ENCODE measurements around the gene HSPA4.
"Not testable (repeated sequence)": the region's sequence is repeated elsewhere in the genome, so short reads cannot be mapped to it uniquely, and the experiment has no call there.

The HSPA4 gene

GRCh38 chr5:133034064-133034463, 17.7 kb upstream of the HSPA4 start:
- Histone ChIP-seq H3K27ac (no peak overlapping the region), H3K27me3 (no peaks in the 10 kb centered on the region), H3K4me1 (peaks cover 0 to 16% (median 0%) of the 10 kb centered on the region in 4 donors), H3K9me3 (no peaks in the 10 kb centered on the region), H3K36me3 (no peaks in the 10 kb centered on the region), H3K4me3 (no peak overlapping the region)
- DNase-seq: no peak
- TF ChIP-seq CTCF (IDR thresholded peaks at IDR 0.05): no peak
- intact Hi-C loops (cut with DNase I; ENCODE audit: low total_unique reads): no loop called here

- Histone ChIP-seq H3K27ac (no peak overlapping the region), H3K4me1 (peaks cover 0 to 6% (median 0%) of the 10 kb centered on the region in 4 donors), H3K9me3 (no peaks in the 10 kb centered on the region), H3K4me3 (no peak overlapping the region), H3K27me3 (no peaks in the 10 kb centered on the region), H3K36me3 (no peaks in the 10 kb centered on the region)
- intact Hi-C loops (cut with DNase I; ENCODE audit: low total_unique reads): no loop called here
- no peak for DNase-seq
- TF ChIP-seq CTCF (IDR thresholded peaks at IDR 0.05): no peak
These were observed 16.6 kb upstream of the HSPA4 start for GRCh38 chr5:133035224-133035623.

- H3K4me3 ChIP-seq; H3K27me3 ChIP-seq; DNase-seq; intact Hi-C loops (cut with DNase I; ENCODE audit: low total_unique reads); H3K9me3 ChIP-seq; H3K27ac ChIP-seq; H3K36me3 ChIP-seq; H3K4me1 ChIP-seq: not testable (repeated sequence)
These were observed 15.1 kb upstream of the HSPA4 start for GRCh38 chr5:133036677-133037076.

- intact Hi-C loops (cut with DNase I; ENCODE audit: low total_unique reads): no loop called here
- H3K4me1 ChIP-seq: peaks cover 0 to 20% (median 0%) of the 10 kb centered on the region in 4 donors
- no peak for DNase-seq
- no peaks in the 10 kb centered on the region for H3K36me3 ChIP-seq
- H3K27me3 ChIP-seq: no peaks in the 10 kb centered on the region
- H3K4me3 ChIP-seq: no peak overlapping the region
- no peaks in the 10 kb centered on the region for H3K9me3 ChIP-seq
- no peak for TF ChIP-seq CTCF (IDR thresholded peaks at IDR 0.05)
- no peak overlapping the region for H3K27ac ChIP-seq
These were observed 10.5 kb upstream of the HSPA4 start for GRCh38 chr5:133041157-133041784.

DNA sequence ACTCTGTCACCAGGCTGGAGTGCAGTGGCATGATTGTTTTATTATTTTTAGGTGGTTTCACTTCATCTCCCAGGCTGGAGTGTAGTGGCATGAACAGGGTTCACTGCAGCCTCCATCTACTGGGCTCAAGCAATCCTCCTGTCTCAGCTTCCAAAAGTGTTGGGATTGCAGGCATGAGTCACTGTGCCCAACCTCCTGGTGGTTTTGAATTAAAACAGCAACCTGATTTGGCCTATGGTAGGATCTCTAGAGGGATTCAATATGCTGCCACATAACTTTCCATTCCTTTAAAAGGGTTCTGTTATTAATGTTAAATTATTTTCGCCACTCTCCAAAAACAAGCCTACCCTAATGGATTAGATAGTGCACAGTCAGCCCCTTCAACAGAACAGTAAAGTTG, 9.9 kb upstream of the HSPA4 start:
- intact Hi-C loops (cut with DNase I; ENCODE audit: low total_unique reads): no loop called here
- no peak overlapping the region for H3K4me3 ChIP-seq
- no peak for TF ChIP-seq CTCF (IDR thresholded peaks at IDR 0.05)
- no peaks in the 10 kb centered on the region for H3K27me3 ChIP-seq
- H3K36me3 ChIP-seq: no peaks in the 10 kb centered on the region
- H3K4me1 ChIP-seq: peaks cover 0 to 26% (median 2%) of the 10 kb centered on the region in 4 donors
- DNase-seq: no peak
- H3K9me3 ChIP-seq: no peaks in the 10 kb centered on the region
- H3K27ac ChIP-seq: no peak overlapping the region

GRCh38 chr5:133046560-133046959, 5.3 kb upstream of the HSPA4 start:
- peaks cover 0 to 69% (median 24%) of the 10 kb centered on the region in 4 donors for H3K4me1 ChIP-seq
- H3K36me3 ChIP-seq; intact Hi-C loops (cut with DNase I; ENCODE audit: low total_unique reads); H3K4me3 ChIP-seq; H3K27me3 ChIP-seq; H3K9me3 ChIP-seq: not testable (repeated sequence)
- H3K27ac ChIP-seq: peak overlapping the region; percentile 52 to 94
- peak in 1 of 2 donors; percentile 79 for DNase-seq

GRCh38 chr5:133047404-133047803, 4.4 kb upstream of the HSPA4 start:
- Histone ChIP-seq H3K4me3 (no peak overlapping the region), H3K36me3 (no peaks in the 10 kb centered on the region), H3K4me1 (peaks cover 0 to 69% (median 24%) of the 10 kb centered on the region in 4 donors), H3K9me3 (no peaks in the 10 kb centered on the region), H3K27me3 (no peaks in the 10 kb centered on the region), H3K27ac (peak overlapping the region; percentile 52 to 94)
- no peak for TF ChIP-seq CTCF (IDR thresholded peaks at IDR 0.05)
- no peak for DNase-seq
- intact Hi-C loops (cut with DNase I; ENCODE audit: low total_unique reads): no loop called here
